SK-N-SH (cell line): ENCODE results near the gene OGFOD1. TPM values are rescaled to one million over a fixed set of nuclear protein-coding genes. Genes with fewer than 3 reads are reported as not detected.

Experiments
- CTCF ChIA-PET: fragments of 300-600, 350-600 bp; formaldehyde crosslinking; extraction: SDS; loops from one replicate; lab custom pipeline; 2021; lab: Yijun Ruan, JAX
- POLR2A ChIA-PET: fragments of 350-600 bp; sonication (Branson Sonifier 250); formaldehyde crosslinking; extraction: SDS; loops from one replicate; lab custom pipeline; 2020; ENCODE audit warnings: antibody characterized with exemption, inconsistent platforms; lab: Yijun Ruan, JAX
- DNase-seq: peaks from one replicate; pipeline ENCODE4 v3.0.0; 2012
- H2AFZ ChIP-seq: fragments of 200-600 bp; sonication (generic); 2 replicates; pipeline ENCODE4 v1.8.1; 2016; ENCODE audit warnings: antibody characterized with exemption, mild to moderate bottlenecking, low read depth
- H3F3A ChIP-seq: fragments of 200-600 bp; sonication (generic); replicated peaks from 2 replicates; pipeline ENCODE3; 2016; ENCODE audit warnings: antibody characterized with exemption, mild to moderate bottlenecking; ENCODE audit not compliant: insufficient read depth
- H3K27ac ChIP-seq, 2 experiments: fragments of 200-500 bp in 1 of 2; fragments of 200-600 bp in 1 of 2; sonication (Bioruptor generic) in 1 of 2; sonication (generic), shearing (Covaris generic) in 1 of 2; 2 replicates each; pipeline versions ENCODE4 v1.5.1 to v1.6.1; 2014 to 2016; ENCODE audit warnings: low read depth in 2 of 2, inconsistent platforms in 1 of 2, low read length in 1 of 2, mild to moderate bottlenecking in 1 of 2, mixed read lengths in 1 of 2
- H3K27me3 ChIP-seq: fragments of 200-600 bp; sonication (generic), shearing (Covaris generic); 2 replicates; pipeline ENCODE4 v1.6.1; 2016; ENCODE audit warnings: mixed run types; ENCODE audit not compliant: insufficient read depth
- H3K36me3 ChIP-seq, 2 experiments: fragments of 200-500 bp in 1 of 2; fragments of 200-600 bp in 1 of 2; sonication (Bioruptor generic) in 1 of 2; sonication (generic) in 1 of 2; replicated peaks in 1 of 2; 2 replicates each; pipeline versions ENCODE3 to v1.5.1; 2014 to 2016; ENCODE audit warnings: low read length in 1 of 2, mild to moderate bottlenecking in 1 of 2; ENCODE audit not compliant: insufficient read depth in 2 of 2, control insufficient read depth in 1 of 2
- H3K4me1 ChIP-seq, 2 experiments: fragments of 200-500 bp in 1 of 2; fragments of 200-600 bp in 1 of 2; sonication (Bioruptor generic) in 1 of 2; sonication (generic), shearing (Covaris generic) in 1 of 2; 2 replicates each; pipeline versions ENCODE4 v1.5.1 to v1.6.1; 2014 to 2016; ENCODE audit warnings: low read depth in 1 of 2, low read length in 1 of 2, mixed run types in 1 of 2; ENCODE audit not compliant: insufficient read depth in 2 of 2, control insufficient read depth in 1 of 2
- H3K4me2 ChIP-seq: fragments of 200-600 bp; sonication (generic), shearing (Covaris generic); 2 replicates; pipeline ENCODE4 v1.6.1; 2017; ENCODE audit warnings: mixed run types
- H3K4me3 ChIP-seq, 2 experiments: fragments of 200-500 bp in 1 of 2; fragments of 200-600 bp in 1 of 2; sonication (Bioruptor generic) in 1 of 2; sonication (generic), shearing (Covaris generic) in 1 of 2; 2 replicates each; pipeline versions ENCODE4 v1.5.1 to v1.8.1; 2014 to 2016; ENCODE audit warnings: low read depth in 2 of 2, inconsistent platforms in 1 of 2, low read length in 1 of 2, mild to moderate bottlenecking in 1 of 2, mixed read lengths in 1 of 2, moderate library complexity in 1 of 2
- H3K79me2 ChIP-seq: fragments of 200-600 bp; sonication (generic); 2 replicates; pipeline ENCODE4 v1.8.1; 2017; ENCODE audit warnings: mild to moderate bottlenecking; ENCODE audit not compliant: insufficient read depth
- H3K9ac ChIP-seq: fragments of 200-600 bp; sonication (generic); 2 replicates; pipeline ENCODE4 v1.6.1; 2017; ENCODE audit warnings: mixed run types
- H3K9me2 ChIP-seq: fragments of 200-600 bp; sonication (generic); 2 replicates; pipeline ENCODE4 v1.6.1; 2017; ENCODE audit warnings: mixed run types
- H3K9me3 ChIP-seq: fragments of 200-600 bp; sonication (generic); 2 replicates; pipeline ENCODE4 v1.6.1; 2017; ENCODE audit warnings: mixed run types, mild to moderate bottlenecking, moderate library complexity
- H4K20me1 ChIP-seq: fragments of 200-600 bp; sonication (generic); 2 replicates; pipeline ENCODE4 v1.6.1; 2017; ENCODE audit warnings: mild to moderate bottlenecking, mixed run types; ENCODE audit not compliant: insufficient read depth
- FOXM1 ChIP-seq: IDR thresholded peaks from 2 replicates; pipeline ENCODE4 v1.4.0; 2012; ENCODE audit warnings: low read depth, mild to moderate bottlenecking
- GATA2 ChIP-seq: sonication (generic); formaldehyde crosslinking; IDR thresholded peaks from 2 replicates; pipeline ENCODE4 v1.5.0; 2020; ENCODE audit warnings: mild to moderate bottlenecking, missing genetic modification reagents
- MEF2A ChIP-seq: IDR thresholded peaks from 2 replicates; pipeline ENCODE4 v1.4.0; 2012; ENCODE audit warnings: low read depth, borderline replicate concordance
- MXI1 ChIP-seq: IDR thresholded peaks from 2 replicates; pipeline ENCODE4 v1.6.1; 2012; ENCODE audit warnings: mild to moderate bottlenecking, low read depth, low read length, improper control_type of control experiment
- SIN3A ChIP-seq: IDR thresholded peaks from 2 replicates; pipeline ENCODE4 v1.6.1; 2012; ENCODE audit warnings: low read depth, mild to moderate bottlenecking, low read length, moderate library complexity, borderline replicate concordance
- SMC3 ChIP-seq: IDR thresholded peaks from 2 replicates; pipeline ENCODE4 v1.6.1; 2012; ENCODE audit warnings: low read depth, low read length, improper control_type of control experiment
- TAF1 ChIP-seq: IDR thresholded peaks from 2 replicates; pipeline ENCODE4 v1.6.1; 2012; ENCODE audit warnings: low read depth, mild to moderate bottlenecking, low read length, moderate library complexity, borderline replicate concordance
- WGBS: methylation state at CpG from one replicate; pipeline ENCODE4 v1.1.6; 2017; ENCODE audit warnings: low lambda C conversion rate; 5-methylcytosine and 5-hydroxymethylcytosine counted together
- polyA plus RNA-seq, 3 experiments: library from polyadenylated mRNA; depleted of rRNA; stranded (reverse); fragments of >200 nt; gene quantifications; 2 replicates each; pipeline ENCODE4 v1.2.3, GENCODE V29; 2012
- TF ChIP-seq, protein P1 (sequence below): fragments of 200-600 bp; sonication (generic); IDR thresholded peaks from 2 replicates; pipeline ENCODE4 v1.6.1; 2017; ENCODE audit warnings: antibody characterized with exemption, mild to moderate bottlenecking, moderate library complexity
- TF ChIP-seq, protein P2 (sequence below): IDR thresholded peaks from 2 replicates; pipeline ENCODE4 v1.6.1; 2012; ENCODE audit warnings: mild to moderate bottlenecking, low read depth, low read length, moderate library complexity

The OGFOD1 gene
- polyA plus RNA-seq, 1 of the 3 experiments (the other 2 are of a cell fraction) = 35.6 TPM

GRCh38 chr16:56417138-56417537 lies 34.2 kb upstream of the OGFOD1 start:
- TF ChIP-seq MXI1 = no peak
- TF ChIP-seq MEF2A = no peak
- TF ChIP-seq, protein P1, sequence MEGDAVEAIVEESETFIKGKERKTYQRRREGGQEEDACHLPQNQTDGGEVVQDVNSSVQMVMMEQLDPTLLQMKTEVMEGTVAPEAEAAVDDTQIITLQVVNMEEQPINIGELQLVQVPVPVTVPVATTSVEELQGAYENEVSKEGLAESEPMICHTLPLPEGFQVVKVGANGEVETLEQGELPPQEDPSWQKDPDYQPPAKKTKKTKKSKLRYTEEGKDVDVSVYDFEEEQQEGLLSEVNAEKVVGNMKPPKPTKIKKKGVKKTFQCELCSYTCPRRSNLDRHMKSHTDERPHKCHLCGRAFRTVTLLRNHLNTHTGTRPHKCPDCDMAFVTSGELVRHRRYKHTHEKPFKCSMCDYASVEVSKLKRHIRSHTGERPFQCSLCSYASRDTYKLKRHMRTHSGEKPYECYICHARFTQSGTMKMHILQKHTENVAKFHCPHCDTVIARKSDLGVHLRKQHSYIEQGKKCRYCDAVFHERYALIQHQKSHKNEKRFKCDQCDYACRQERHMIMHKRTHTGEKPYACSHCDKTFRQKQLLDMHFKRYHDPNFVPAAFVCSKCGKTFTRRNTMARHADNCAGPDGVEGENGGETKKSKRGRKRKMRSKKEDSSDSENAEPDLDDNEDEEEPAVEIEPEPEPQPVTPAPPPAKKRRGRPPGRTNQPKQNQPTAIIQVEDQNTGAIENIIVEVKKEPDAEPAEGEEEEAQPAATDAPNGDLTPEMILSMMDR = no peak
- Histone ChIP-seq H3K27me3 (no peaks in the 10 kb centered on the region), H3K9ac (no peak overlapping the region), H3K4me1 (peaks cover 0 to 7% of the 10 kb centered on the region in 2 experiments; a peak in 1 of 4 replicates), H3K36me3 (peaks cover 0 to 17% of the 10 kb centered on the region in 2 experiments), H3K79me2 (peaks cover 98% of the 10 kb centered on the region), H3K4me3 (no peak overlapping the region), H4K20me1 (peaks cover 74% of the 10 kb centered on the region), H3K9me2 (no peaks in the 10 kb centered on the region), H3F3A (peaks cover 4% of the 10 kb centered on the region), H3K4me2 (no peak overlapping the region), H3K27ac (no peak overlapping the region), H3K9me3 (no peaks in the 10 kb centered on the region), H2AFZ (no peak overlapping the region)
- CTCF ChIA-PET = interaction anchor here (0.6 kb wide), 1 partner anchor 299 kb away, joined by 3 read pairs; no protein-coding TSS in a partner anchor
- 97% methylated on average over 4 of the region's 4 CpGs for WGBS
- DNase-seq = no peak
- POLR2A ChIA-PET = no interaction called here

- no peak overlapping the region for H2AFZ ChIP-seq
- H3K9me3 ChIP-seq = peaks cover 5% of the 10 kb centered on the region; the same call in 1 of the 2 replicates
- no peak for DNase-seq
- no peaks in the 10 kb centered on the region for H3K9me2 ChIP-seq
- peaks cover 89% of the 10 kb centered on the region for H4K20me1 ChIP-seq
- no peak overlapping the region for H3K27ac ChIP-seq
- no peaks in the 10 kb centered on the region for H3K27me3 ChIP-seq
- no peaks in the 10 kb centered on the region for H3K36me3 ChIP-seq
- POLR2A ChIA-PET = no interaction called here
- WGBS = 95% methylated on average over 8 of the region's 8 CpGs
- no peak for TF ChIP-seq TAF1
- no peak for TF ChIP-seq SMC3
- TF ChIP-seq FOXM1 = no peak
- TF ChIP-seq SIN3A = no peak
- TF ChIP-seq, all 33 proteins: peak for 0
- Histone ChIP-seq H3K4me2 (no peak overlapping the region), H3K4me1 (peaks cover 7 to 9% of the 10 kb centered on the region in 2 experiments; a peak in 3 of 4 replicates), H3K9ac (no peak overlapping the region), H3K79me2 (peaks cover 100% of the 10 kb centered on the region), H3K4me3 (no peak overlapping the region), H3F3A (peaks cover 4% of the 10 kb centered on the region)
- CTCF ChIA-PET = interaction anchor here (0.7 to 1.1 kb wide), 2 partner anchors 19 kb away, joined by 3 to 4 read pairs; no protein-coding TSS in a partner anchor
These were observed 31.4 kb upstream of the OGFOD1 start for GRCh38 chr16:56419740-56420548.

DNA sequence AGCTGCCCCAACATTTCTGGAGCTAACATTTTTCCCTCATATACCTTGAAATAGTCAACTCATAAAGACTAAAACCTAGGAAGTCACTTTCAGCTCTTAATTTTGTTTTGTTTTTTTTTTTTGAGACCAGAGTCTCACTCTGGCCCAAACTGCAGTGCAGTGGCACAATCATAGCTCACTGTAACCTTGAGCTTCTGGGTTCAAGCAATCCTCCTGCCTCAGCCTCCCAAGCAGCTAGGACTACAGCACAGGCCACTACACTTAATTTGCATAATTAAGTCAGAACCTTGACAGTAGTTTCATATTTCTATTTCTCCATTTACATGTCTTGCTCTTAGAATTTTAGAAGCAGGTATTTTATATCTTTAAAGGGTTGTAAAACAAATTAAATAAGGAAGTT lies 30.7 kb upstream of the OGFOD1 start:
- H3K4me2 ChIP-seq = no peak overlapping the region
- DNase-seq = no peak
- H3K27me3 ChIP-seq = no peaks in the 10 kb centered on the region
- no peak overlapping the region for H2AFZ ChIP-seq
- H4K20me1 ChIP-seq = peaks cover 82% of the 10 kb centered on the region
- peaks cover under 1 to 9% of the 10 kb centered on the region in 2 experiments; a peak in 3 of 4 replicates for H3K4me1 ChIP-seq
- TF ChIP-seq, protein P2, sequence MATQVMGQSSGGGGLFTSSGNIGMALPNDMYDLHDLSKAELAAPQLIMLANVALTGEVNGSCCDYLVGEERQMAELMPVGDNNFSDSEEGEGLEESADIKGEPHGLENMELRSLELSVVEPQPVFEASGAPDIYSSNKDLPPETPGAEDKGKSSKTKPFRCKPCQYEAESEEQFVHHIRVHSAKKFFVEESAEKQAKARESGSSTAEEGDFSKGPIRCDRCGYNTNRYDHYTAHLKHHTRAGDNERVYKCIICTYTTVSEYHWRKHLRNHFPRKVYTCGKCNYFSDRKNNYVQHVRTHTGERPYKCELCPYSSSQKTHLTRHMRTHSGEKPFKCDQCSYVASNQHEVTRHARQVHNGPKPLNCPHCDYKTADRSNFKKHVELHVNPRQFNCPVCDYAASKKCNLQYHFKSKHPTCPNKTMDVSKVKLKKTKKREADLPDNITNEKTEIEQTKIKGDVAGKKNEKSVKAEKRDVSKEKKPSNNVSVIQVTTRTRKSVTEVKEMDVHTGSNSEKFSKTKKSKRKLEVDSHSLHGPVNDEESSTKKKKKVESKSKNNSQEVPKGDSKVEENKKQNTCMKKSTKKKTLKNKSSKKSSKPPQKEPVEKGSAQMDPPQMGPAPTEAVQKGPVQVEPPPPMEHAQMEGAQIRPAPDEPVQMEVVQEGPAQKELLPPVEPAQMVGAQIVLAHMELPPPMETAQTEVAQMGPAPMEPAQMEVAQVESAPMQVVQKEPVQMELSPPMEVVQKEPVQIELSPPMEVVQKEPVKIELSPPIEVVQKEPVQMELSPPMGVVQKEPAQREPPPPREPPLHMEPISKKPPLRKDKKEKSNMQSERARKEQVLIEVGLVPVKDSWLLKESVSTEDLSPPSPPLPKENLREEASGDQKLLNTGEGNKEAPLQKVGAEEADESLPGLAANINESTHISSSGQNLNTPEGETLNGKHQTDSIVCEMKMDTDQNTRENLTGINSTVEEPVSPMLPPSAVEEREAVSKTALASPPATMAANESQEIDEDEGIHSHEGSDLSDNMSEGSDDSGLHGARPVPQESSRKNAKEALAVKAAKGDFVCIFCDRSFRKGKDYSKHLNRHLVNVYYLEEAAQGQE = no peak
- no peak for TF ChIP-seq GATA2
- no peaks in the 10 kb centered on the region for H3K36me3 ChIP-seq
- no peak overlapping the region for H3K9ac ChIP-seq
- CTCF ChIA-PET = interaction anchor here (1.1 kb wide), 1 partner anchor 19 kb away, joined by 3 read pairs; no protein-coding TSS in a partner anchor
- H3K27ac ChIP-seq = no peak overlapping the region
- POLR2A ChIA-PET = no interaction called here
- peaks cover 5% of the 10 kb centered on the region; the same call in 1 of the 2 replicates for H3K9me3 ChIP-seq
- peaks cover 94% of the 10 kb centered on the region for H3K79me2 ChIP-seq
- no peaks in the 10 kb centered on the region for H3K9me2 ChIP-seq
- H3F3A ChIP-seq = peaks cover 4% of the 10 kb centered on the region
- H3K4me3 ChIP-seq = no peak overlapping the region
